Type B pancreatic cell (in vitro differentiated cells): ENCODE measurements around the gene TMEM106A. TPM values are rescaled to one million over a fixed set of nuclear protein-coding genes. Genes with fewer than 3 reads are reported as not detected.
"Not testable (repeated sequence)": the region's sequence is repeated elsewhere in the genome, so short reads cannot be mapped to it uniquely, and the experiment has no call there.

Experiments used
- DNase-seq: peaks from one replicate; pipeline ENCODE4 v3.0.0; 2021; ENCODE audit warnings: mixed read lengths; ENCODE audit not compliant: unreplicated experiment; ENCODE audit errors: extremely low spot score
- H3K27ac Mint-ChIP-seq: 2 replicates; pipeline ENCODE4 v1.8.0; 2021; ENCODE audit warnings: mild to moderate bottlenecking, mixed read lengths
- H3K27me3 Mint-ChIP-seq: 2 replicates; pipeline ENCODE4 v1.8.0; 2021; ENCODE audit warnings: mixed read lengths
- H3K36me3 Mint-ChIP-seq: 2 replicates; pipeline ENCODE4 v1.8.0; 2021; ENCODE audit warnings: mixed read lengths
- H3K4me1 Mint-ChIP-seq: one replicate; pipeline ENCODE4 v1.8.0; 2021; ENCODE audit warnings: mixed read lengths; ENCODE audit not compliant: unreplicated experiment
- H3K4me3 Mint-ChIP-seq: 2 replicates; pipeline ENCODE4 v1.8.0; 2021; ENCODE audit warnings: mild to moderate bottlenecking, mixed read lengths
- H3K9me3 Mint-ChIP-seq: 2 replicates; pipeline ENCODE4 v1.8.0; 2021; ENCODE audit warnings: mixed read lengths
- long read RNA-seq: library from polyadenylated mRNA; unstranded; transcript quantifications from one replicate; pipeline ENCODE4 v2.0.0, GENCODE V29; 2020
- total RNA-seq: library from RNA; stranded (reverse); gene quantifications from 2 replicates; pipeline ENCODE4 v1.2.1, GENCODE V29; 2021; ENCODE audit warnings: low replicate concordance
- TF ChIP-seq, protein P1 (sequence below): fragments of 200-600 bp; sonication (generic); conservative IDR thresholded peaks from 2 replicates; pipeline ENCODE4 v1.5.0; 2021; ENCODE audit warnings: antibody characterized with exemption, mild to moderate bottlenecking

TMEM106A gene, protein sequence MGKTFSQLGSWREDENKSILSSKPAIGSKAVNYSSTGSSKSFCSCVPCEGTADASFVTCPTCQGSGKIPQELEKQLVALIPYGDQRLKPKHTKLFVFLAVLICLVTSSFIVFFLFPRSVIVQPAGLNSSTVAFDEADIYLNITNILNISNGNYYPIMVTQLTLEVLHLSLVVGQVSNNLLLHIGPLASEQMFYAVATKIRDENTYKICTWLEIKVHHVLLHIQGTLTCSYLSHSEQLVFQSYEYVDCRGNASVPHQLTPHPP
- 4.4 TPM in 2 replicates for total RNA-seq
- long read RNA-seq, partial matches to known transcripts = 0 of 1 reads
- long read RNA-seq, other reads (novel, unspliced or antisense) = 1 of 1 reads

DNA sequence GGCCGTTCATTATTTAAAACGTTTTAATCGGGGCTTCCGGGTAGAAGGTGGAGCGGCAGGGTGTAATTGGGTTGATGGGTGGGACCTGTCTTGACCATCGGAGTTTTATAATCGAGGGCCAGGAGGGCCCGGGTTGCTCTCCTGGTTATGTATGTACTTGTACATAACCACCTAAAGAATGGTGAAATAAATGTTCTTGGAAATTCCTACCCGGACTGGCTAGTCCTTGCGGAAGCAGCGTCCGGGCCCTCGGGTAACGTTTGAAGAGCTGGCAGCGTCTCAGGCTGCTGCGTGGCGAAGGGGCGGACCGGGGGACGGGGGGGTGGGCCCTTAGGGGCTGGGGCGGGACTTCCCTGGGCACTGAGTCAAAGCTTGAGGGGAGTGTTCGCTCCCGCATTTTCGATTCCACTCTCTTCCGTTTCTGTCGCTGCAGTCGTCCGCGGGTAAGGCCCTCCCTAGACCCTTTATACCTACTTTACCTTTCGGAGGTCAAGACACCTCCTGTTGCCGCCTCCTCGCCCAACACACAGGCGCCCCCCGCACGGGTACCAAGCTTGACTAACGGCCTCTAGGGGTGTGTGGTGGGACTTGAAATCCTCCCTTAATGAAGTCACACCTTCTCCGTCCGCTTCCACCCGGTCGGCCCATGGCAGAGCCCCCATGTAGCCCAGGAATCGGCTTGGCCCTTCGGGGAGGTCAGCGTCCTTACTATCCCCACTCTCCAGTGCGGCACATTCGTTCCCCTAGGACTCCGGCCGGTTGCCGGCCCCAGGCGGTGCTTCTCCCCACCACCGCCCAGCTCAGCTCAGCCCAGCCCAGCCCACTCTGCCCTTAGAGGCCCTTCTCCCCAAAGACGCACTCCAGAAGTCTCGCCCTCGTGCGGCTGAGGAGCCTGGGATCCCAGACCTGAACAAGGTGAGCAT is at the start of gene TMEM106A:
TSS of gene TMEM106A (plus strand) at position 396 of the 923 bp plus-strand sequence. CDS start 1,167 bp downstream, outside the sequence.
- Mint-ChIP-seq H3K27ac (peak within 1 kb of the TSS; percentile 58), H3K27me3 (no peaks in the 10 kb centered on the region), H3K9me3 (no peaks in the 10 kb centered on the region), H3K4me1 (peaks cover 20% of the 10 kb centered on the region), H3K4me3 (peak within 1 kb of the TSS; percentile 95), H3K36me3 (peaks cover 4% of the 10 kb centered on the region)
- TF ChIP-seq, protein P1, sequence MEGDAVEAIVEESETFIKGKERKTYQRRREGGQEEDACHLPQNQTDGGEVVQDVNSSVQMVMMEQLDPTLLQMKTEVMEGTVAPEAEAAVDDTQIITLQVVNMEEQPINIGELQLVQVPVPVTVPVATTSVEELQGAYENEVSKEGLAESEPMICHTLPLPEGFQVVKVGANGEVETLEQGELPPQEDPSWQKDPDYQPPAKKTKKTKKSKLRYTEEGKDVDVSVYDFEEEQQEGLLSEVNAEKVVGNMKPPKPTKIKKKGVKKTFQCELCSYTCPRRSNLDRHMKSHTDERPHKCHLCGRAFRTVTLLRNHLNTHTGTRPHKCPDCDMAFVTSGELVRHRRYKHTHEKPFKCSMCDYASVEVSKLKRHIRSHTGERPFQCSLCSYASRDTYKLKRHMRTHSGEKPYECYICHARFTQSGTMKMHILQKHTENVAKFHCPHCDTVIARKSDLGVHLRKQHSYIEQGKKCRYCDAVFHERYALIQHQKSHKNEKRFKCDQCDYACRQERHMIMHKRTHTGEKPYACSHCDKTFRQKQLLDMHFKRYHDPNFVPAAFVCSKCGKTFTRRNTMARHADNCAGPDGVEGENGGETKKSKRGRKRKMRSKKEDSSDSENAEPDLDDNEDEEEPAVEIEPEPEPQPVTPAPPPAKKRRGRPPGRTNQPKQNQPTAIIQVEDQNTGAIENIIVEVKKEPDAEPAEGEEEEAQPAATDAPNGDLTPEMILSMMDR = peak; percentile 62
- no peak for DNase-seq

DNA sequence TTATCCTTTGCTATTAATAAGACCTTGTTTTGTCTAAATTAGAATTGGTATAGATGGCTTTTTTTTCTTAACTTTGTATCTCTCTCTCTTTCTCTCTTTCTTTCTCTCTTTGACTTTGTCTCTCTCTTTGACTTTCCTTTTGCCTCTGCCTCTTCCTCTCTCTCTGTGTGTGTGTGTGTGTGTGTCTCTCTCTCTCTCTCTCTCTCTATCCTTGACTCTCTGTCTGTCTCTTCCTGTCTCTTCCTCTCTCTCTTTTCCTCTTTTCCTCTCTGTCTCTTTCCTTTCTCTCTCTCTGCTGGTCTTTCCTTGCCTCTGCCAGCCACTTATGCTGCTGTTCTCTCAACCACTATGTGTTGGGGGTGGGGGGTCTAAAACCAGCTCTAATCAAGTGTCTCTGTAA is 45.7 kb upstream of the TMEM106A start:
- H3K9me3 Mint-ChIP-seq, DNase-seq, H3K4me3 Mint-ChIP-seq, H3K4me1 Mint-ChIP-seq, H3K27me3 Mint-ChIP-seq, H3K27ac Mint-ChIP-seq, H3K36me3 Mint-ChIP-seq: not testable (repeated sequence)

DNA sequence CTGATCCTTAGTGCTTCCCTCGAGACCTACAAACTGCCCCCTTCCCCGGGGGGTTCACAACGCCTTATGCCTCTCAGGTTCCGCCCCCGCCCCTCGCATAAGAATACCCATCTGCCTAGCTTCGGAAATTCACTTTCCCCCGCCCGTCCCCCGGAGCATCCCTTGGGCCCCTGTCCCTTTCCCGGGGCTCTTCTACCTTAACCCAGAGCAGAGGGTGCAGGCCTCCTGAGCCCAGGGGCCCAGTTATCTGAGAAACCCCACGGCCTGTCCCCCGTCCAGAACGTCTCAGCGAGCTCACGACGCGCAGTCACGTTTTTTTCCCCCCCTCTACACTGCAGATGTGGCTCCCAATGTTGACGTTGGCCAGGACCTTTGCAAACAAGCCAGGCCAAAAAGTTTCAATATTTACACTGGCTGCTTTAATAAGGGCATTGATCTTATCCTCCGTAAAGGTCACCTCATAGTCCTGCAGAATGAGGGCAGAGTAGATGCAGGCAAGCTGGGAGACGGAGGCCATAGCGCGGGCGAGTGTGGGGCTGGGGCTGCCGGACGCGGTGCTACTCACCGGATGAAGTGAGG is 42.0 kb upstream of the TMEM106A start:
- Mint-ChIP-seq H3K27ac (no peak overlapping the region), H3K27me3 (no peaks in the 10 kb centered on the region), H3K4me1 (peaks cover 9% of the 10 kb centered on the region), H3K4me3 (no peak overlapping the region), H3K9me3 (no peaks in the 10 kb centered on the region), H3K36me3 (peaks cover 4% of the 10 kb centered on the region)
- TF ChIP-seq, protein P1 = no peak
- DNase-seq = no peak

DNA sequence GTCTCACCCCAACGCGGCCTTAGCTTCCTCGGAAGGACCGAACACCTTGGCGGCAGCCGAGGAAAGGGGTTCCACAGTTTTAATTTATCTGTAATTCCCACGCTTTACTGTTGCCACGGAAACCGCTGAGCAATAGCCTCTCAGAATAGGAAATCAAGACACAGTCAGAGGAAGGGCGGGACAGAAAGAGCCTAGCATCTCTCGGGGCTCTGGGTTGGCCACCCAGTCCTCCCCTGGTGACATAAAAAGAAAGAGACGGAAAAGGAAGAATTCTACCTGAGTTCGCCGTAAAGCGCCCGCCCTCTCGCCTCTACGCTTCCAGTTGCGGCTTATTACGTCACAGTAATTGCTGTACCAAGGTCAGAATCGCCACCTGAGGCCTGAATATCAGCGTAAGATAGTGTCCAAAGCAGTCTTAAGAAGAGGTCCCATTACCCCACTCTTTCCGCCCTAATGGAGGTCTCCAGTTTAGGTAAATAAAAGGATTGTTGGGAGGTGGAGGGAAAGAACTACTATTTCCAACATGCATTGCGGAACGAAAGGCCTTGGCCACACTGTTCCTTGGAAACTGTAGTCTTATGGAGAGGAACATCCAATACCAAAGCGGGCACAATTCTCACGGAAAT is 41.4 kb upstream of the TMEM106A start:
- peak; percentile 83 for DNase-seq
- H3K27ac Mint-ChIP-seq = no peak overlapping the region
- TF ChIP-seq, protein P1 = no peak
- no peaks in the 10 kb centered on the region for H3K9me3 Mint-ChIP-seq
- H3K36me3 Mint-ChIP-seq = peaks cover 6% of the 10 kb centered on the region
- no peaks in the 10 kb centered on the region for H3K27me3 Mint-ChIP-seq
- H3K4me3 Mint-ChIP-seq = no peak overlapping the region
- H3K4me1 Mint-ChIP-seq = peaks cover 12% of the 10 kb centered on the region

DNA sequence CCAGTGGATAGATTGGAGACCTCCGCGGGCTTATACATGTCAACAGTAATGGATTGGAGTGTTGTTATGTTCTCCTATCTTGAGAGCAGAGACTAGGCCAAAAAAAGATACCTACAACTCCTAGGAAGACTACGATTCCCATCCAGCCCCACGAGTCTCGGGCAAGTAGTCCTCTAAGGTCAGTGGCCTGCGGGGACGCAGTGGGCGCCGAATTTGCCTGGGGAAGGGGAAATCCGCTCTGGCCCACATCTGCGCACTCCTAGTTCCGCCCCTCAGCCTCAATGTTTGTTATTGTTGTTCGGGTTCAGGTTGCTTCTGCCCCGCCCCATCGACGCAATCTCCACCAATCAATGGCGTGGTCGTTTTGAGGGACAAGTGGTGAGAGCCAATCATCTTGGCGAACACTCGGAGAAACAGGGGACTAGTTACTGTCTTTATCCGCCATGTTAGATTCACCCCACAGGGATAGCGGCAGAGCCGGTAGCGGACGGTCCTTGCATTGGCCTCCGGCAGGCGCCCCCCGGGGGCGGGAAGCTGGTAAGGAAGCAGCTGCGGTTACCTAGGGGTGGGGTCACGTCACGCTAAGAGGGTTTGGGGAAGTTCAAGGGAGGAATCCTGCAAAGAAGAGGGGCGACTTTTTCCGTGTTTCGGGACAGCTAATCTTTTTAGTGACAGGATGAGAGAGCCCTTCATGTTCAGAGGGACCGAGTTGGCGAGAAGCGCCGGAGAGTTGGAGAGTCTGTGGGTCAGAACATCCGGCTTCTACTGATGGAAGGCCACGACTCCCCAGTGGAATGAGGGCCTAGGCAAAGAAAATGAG is 40.7 kb upstream of the TMEM106A start, which contains the start of gene NBR1:
TSS of gene NBR1 (plus strand) at position 449 of the 820 bp plus-strand sequence. CDS start 4,586 bp downstream, outside the sequence.
- peaks cover 12% of the 10 kb centered on the region for H3K36me3 Mint-ChIP-seq
- peak; percentile 94 for DNase-seq
- H3K27ac Mint-ChIP-seq = no peak within 1 kb of the TSS
- H3K9me3 Mint-ChIP-seq = no peaks in the 10 kb centered on the region
- H3K4me3 Mint-ChIP-seq = no peak within 1 kb of the TSS
- no peaks in the 10 kb centered on the region for H3K27me3 Mint-ChIP-seq
- peaks cover 19% of the 10 kb centered on the region for H3K4me1 Mint-ChIP-seq
- TF ChIP-seq, protein P1 = peak; percentile 35
